Astrocyte (in vitro differentiated cells and primary cell): ENCODE data around the gene OR5B21. TPM values are rescaled to one million over a fixed set of nuclear protein-coding genes. Genes with fewer than 3 reads are reported as not detected.

Source experiments
- DNase-seq: peaks from one replicate; pipeline ENCODE4 v3.0.0-alpha.2; 2010; ENCODE audit warnings: low read depth
- FAIRE-seq: peaks from 2 replicates; lab custom pipeline; 2011; peaks lifted over from hg19 to GRCh38; lab: Jason Lieb, UNC
- H2AFZ ChIP-seq: 2 replicates; pipeline ENCODE4 v1.6.0; 2012; ENCODE audit warnings: low read depth, low read length, inconsistent platforms
- H3K27ac ChIP-seq: 2 replicates; pipeline ENCODE4 v1.5.1; 2011; ENCODE audit warnings: low read depth, low read length, inconsistent platforms
- H3K27me3 ChIP-seq: 2 replicates; pipeline ENCODE4 v1.6.0; 2011; ENCODE audit warnings: low read length, inconsistent platforms; ENCODE audit not compliant: insufficient read depth
- H3K36me3 ChIP-seq: 2 replicates; pipeline ENCODE4 v1.5.1; 2011; ENCODE audit warnings: low read length, inconsistent platforms; ENCODE audit not compliant: insufficient read depth
- H3K4me1 ChIP-seq: 2 replicates; pipeline ENCODE4 v1.5.1; 2011; ENCODE audit warnings: low read length, inconsistent platforms; ENCODE audit not compliant: insufficient read depth
- H3K4me2 ChIP-seq: 2 replicates; pipeline ENCODE4 v1.6.0; 2012; ENCODE audit warnings: low read length, inconsistent platforms
- H3K4me3 ChIP-seq: 2 replicates; pipeline ENCODE4 v1.5.1; 2011; ENCODE audit warnings: low read depth, mild to moderate bottlenecking, low read length, inconsistent platforms; ENCODE audit not compliant: insufficient read depth
- H3K79me2 ChIP-seq: 2 replicates; pipeline ENCODE4 v1.6.0; 2012; ENCODE audit warnings: mild to moderate bottlenecking, low read length, inconsistent platforms; ENCODE audit not compliant: insufficient read depth
- H3K9ac ChIP-seq: 2 replicates; pipeline ENCODE4 v1.6.0; 2012; ENCODE audit warnings: mild to moderate bottlenecking, low read length, inconsistent platforms
- H3K9me3 ChIP-seq: 2 replicates; pipeline ENCODE4 v1.5.1; 2012; ENCODE audit warnings: low read depth, mild to moderate bottlenecking, low read length, inconsistent platforms; ENCODE audit not compliant: insufficient read depth
- H4K20me1 ChIP-seq: 2 replicates; pipeline ENCODE4 v1.6.0; 2012; ENCODE audit warnings: low read length, inconsistent platforms; ENCODE audit not compliant: insufficient read depth
- H3K27ac Mint-ChIP-seq: one replicate; pipeline ENCODE4 v1.8.0; 2021; ENCODE audit warnings: mild to moderate bottlenecking, mixed read lengths; ENCODE audit not compliant: unreplicated experiment
- H3K27me3 Mint-ChIP-seq: one replicate; pipeline ENCODE4 v1.8.0; 2021; ENCODE audit warnings: low read depth, mixed read lengths; ENCODE audit not compliant: unreplicated experiment
- H3K36me3 Mint-ChIP-seq: one replicate; pipeline ENCODE4 v1.8.0; 2021; ENCODE audit warnings: low read depth, mixed read lengths; ENCODE audit not compliant: unreplicated experiment
- H3K4me1 Mint-ChIP-seq: one replicate; pipeline ENCODE4 v1.8.0; 2021; ENCODE audit warnings: low read depth, mixed read lengths; ENCODE audit not compliant: unreplicated experiment
- H3K4me3 Mint-ChIP-seq: one replicate; pipeline ENCODE4 v1.8.0; 2021; ENCODE audit warnings: mild to moderate bottlenecking, moderate library complexity, mixed read lengths; ENCODE audit not compliant: unreplicated experiment
- H3K9me3 Mint-ChIP-seq: one replicate; pipeline ENCODE4 v1.8.0; 2021; ENCODE audit warnings: mild to moderate bottlenecking, mixed read lengths; ENCODE audit not compliant: unreplicated experiment
- CTCF ChIP-seq: IDR thresholded peaks from 2 replicates; pipeline ENCODE4 v1.5.1; 2011; ENCODE audit warnings: low read depth, mild to moderate bottlenecking, inconsistent platforms, low read length, moderate library complexity; ENCODE audit not compliant: insufficient read depth
- EZH2 ChIP-seq: IDR thresholded peaks from 2 replicates; pipeline ENCODE4 v1.6.1; 2012; ENCODE audit warnings: mild to moderate bottlenecking, low read length, inconsistent platforms; ENCODE audit not compliant: insufficient read depth
- total RNA-seq: library from RNA; stranded (reverse); gene quantifications from 2 replicates; pipeline ENCODE4 v1.2.1, GENCODE V29; 2021

OR5B21 gene
- total RNA-seq, 1 donor from 2014 or later, result not detected

- Histone ChIP-seq H3K9ac (no peak overlapping the region), H3K4me3 (no peak overlapping the region), H3K27ac (no peak overlapping the region), H3K79me2 (no peaks in the 10 kb centered on the region), H3K9me3 (no peaks in the 10 kb centered on the region), H3K4me2 (no peak overlapping the region), H3K36me3 (no peaks in the 10 kb centered on the region), H4K20me1 (no peaks in the 10 kb centered on the region), H3K27me3 (no peaks in the 10 kb centered on the region), H2AFZ (no peak overlapping the region), H3K4me1 (no peaks in the 10 kb centered on the region)
- H3K4me3 Mint-ChIP-seq, result no peak overlapping the region
- DNase-seq (peak; percentile 4), FAIRE-seq (no peak)
- H3K27ac Mint-ChIP-seq, result no peak overlapping the region
- no peaks in the 10 kb centered on the region for H3K27me3 Mint-ChIP-seq
- peaks cover 3% of the 10 kb centered on the region for H3K4me1 Mint-ChIP-seq
- TF ChIP-seq CTCF (no peak), EZH2 (no peak)
- H3K36me3 Mint-ChIP-seq, result no peaks in the 10 kb centered on the region
- no peaks in the 10 kb centered on the region for H3K9me3 Mint-ChIP-seq
Measured at GRCh38 chr11:58494101-58494500, 13.8 kb downstream of the OR5B21 start.

- Histone ChIP-seq H4K20me1 (no peaks in the 10 kb centered on the region), H3K9me3 (no peaks in the 10 kb centered on the region), H2AFZ (no peak overlapping the region), H3K4me2 (no peak overlapping the region), H3K27me3 (no peaks in the 10 kb centered on the region), H3K79me2 (no peaks in the 10 kb centered on the region), H3K27ac (no peak overlapping the region), H3K4me1 (no peaks in the 10 kb centered on the region), H3K9ac (no peak overlapping the region), H3K4me3 (no peak overlapping the region), H3K36me3 (no peaks in the 10 kb centered on the region)
- Mint-ChIP-seq H3K4me1 (peaks cover 3% of the 10 kb centered on the region), H3K4me3 (no peak overlapping the region), H3K9me3 (no peaks in the 10 kb centered on the region), H3K36me3 (no peaks in the 10 kb centered on the region), H3K27me3 (no peaks in the 10 kb centered on the region), H3K27ac (no peak overlapping the region)
- TF ChIP-seq CTCF (no peak), EZH2 (no peak)
- FAIRE-seq (no peak), DNase-seq (peak; percentile 3)
Measured at GRCh38 chr11:58493676-58494075, 14.2 kb downstream of the OR5B21 start.

GRCh38 chr11:58490827-58491226, 17.1 kb downstream of the OR5B21 start:
- no peak overlapping the region for H3K27ac Mint-ChIP-seq
- no peak overlapping the region for H3K4me2 ChIP-seq

More at GRCh38 chr11:58490827-58491226, 17.1 kb downstream of the OR5B21 start:
- Histone ChIP-seq H3K79me2 (no peaks in the 10 kb centered on the region), H3K4me3 (no peak overlapping the region), H3K9me3 (no peaks in the 10 kb centered on the region), H2AFZ (no peak overlapping the region), H3K9ac (no peak overlapping the region), H4K20me1 (no peaks in the 10 kb centered on the region), H3K36me3 (no peaks in the 10 kb centered on the region), H3K27ac (no peak overlapping the region), H3K27me3 (no peaks in the 10 kb centered on the region), H3K4me1 (no peaks in the 10 kb centered on the region)
- Mint-ChIP-seq H3K4me3 (no peak overlapping the region), H3K27me3 (no peaks in the 10 kb centered on the region), H3K36me3 (no peaks in the 10 kb centered on the region), H3K4me1 (peaks cover 3% of the 10 kb centered on the region), H3K9me3 (no peaks in the 10 kb centered on the region)
- DNase-seq (no peak), FAIRE-seq (no peak)
- TF ChIP-seq EZH2 (no peak), CTCF (no peak)
